Neural progenitor cell (in vitro differentiated cells): ENCODE measurements around the gene FATE1. TPM values are rescaled to one million over a fixed set of nuclear protein-coding genes. Genes with fewer than 3 reads are reported as not detected.

Experiments
- DNase-seq: peaks from one replicate; pipeline ENCODE4 v3.0.0-alpha.2; 2016; ENCODE audit warnings: low spot score
- H2AFZ ChIP-seq: fragments of 200-600 bp; sonication (generic); replicated peaks from 2 replicates; pipeline ENCODE4 v1.6.1; 2016; ENCODE audit warnings: antibody characterized with exemption
- H3F3A ChIP-seq: fragments of 200-600 bp; sonication (generic); 2 replicates; pipeline ENCODE4 v1.6.1; 2016; ENCODE audit warnings: antibody characterized with exemption, low read depth
- H3K27ac ChIP-seq: fragments of 200-600 bp; sonication (generic); 2 replicates; pipeline ENCODE4 v1.5.1; 2016; ENCODE audit warnings: mild to moderate bottlenecking
- H3K27me3 ChIP-seq: fragments of 200-600 bp; sonication (generic); 2 replicates; pipeline ENCODE4 v1.6.1; 2016; ENCODE audit warnings: mild to moderate bottlenecking, moderate library complexity
- H3K36me3 ChIP-seq: fragments of 200-600 bp; sonication (generic); 2 replicates; pipeline ENCODE4 v1.5.1; 2016
- H3K4me1 ChIP-seq: fragments of 200-600 bp; sonication (generic); 2 replicates; pipeline ENCODE4 v1.6.1; 2016; ENCODE audit warnings: mixed run types
- H3K4me2 ChIP-seq: fragments of 200-600 bp; sonication (generic); 2 replicates; pipeline ENCODE4 v1.6.1; 2016
- H3K4me3 ChIP-seq: fragments of 200-600 bp; sonication (generic); 2 replicates; pipeline ENCODE4 v1.5.1; 2016
- H3K79me2 ChIP-seq: fragments of 200-600 bp; sonication (generic); 2 replicates; pipeline ENCODE4 v1.6.1; 2016; ENCODE audit warnings: low read depth
- H3K9ac ChIP-seq: fragments of 200-600 bp; sonication (generic); 2 replicates; pipeline ENCODE4 v1.6.1; 2016
- H3K9me3 ChIP-seq: fragments of 200-600 bp; sonication (generic); 2 replicates; pipeline ENCODE4 v1.5.1; 2016; ENCODE audit warnings: low read depth
- H4K20me1 ChIP-seq: fragments of 200-600 bp; sonication (generic); 2 replicates; pipeline ENCODE4 v1.6.1; 2016; ENCODE audit warnings: low read depth
- H3K27ac Mint-ChIP-seq: 3 replicates; pipeline ENCODE4 v1.8.0; 2021; ENCODE audit warnings: mixed read lengths
- H3K27me3 Mint-ChIP-seq: 2 replicates; pipeline ENCODE4 v1.8.0; 2022; ENCODE audit warnings: low read depth, mild to moderate bottlenecking, inconsistent platforms, moderate library complexity, mixed read lengths; ENCODE audit not compliant: insufficient read depth
- H3K36me3 Mint-ChIP-seq: 3 replicates; pipeline ENCODE4 v1.8.0; 2021; ENCODE audit warnings: mixed read lengths
- H3K4me1 Mint-ChIP-seq: 3 replicates; pipeline ENCODE4 v1.8.0; 2021; ENCODE audit warnings: mixed read lengths
- H3K4me3 Mint-ChIP-seq: 3 replicates; pipeline ENCODE4 v1.8.0; 2021; ENCODE audit warnings: mild to moderate bottlenecking, moderate library complexity, mixed read lengths
- H3K9me3 Mint-ChIP-seq: 3 replicates; pipeline ENCODE4 v1.8.0; 2020; ENCODE audit warnings: mixed read lengths
- CTCF ChIP-seq: fragments of 200-600 bp; sonication (generic); IDR thresholded peaks from 2 replicates; pipeline ENCODE4 v1.5.1; 2017; ENCODE audit warnings: antibody characterized with exemption, mild to moderate bottlenecking
- EZH2 ChIP-seq: fragments of 200-600 bp; sonication (generic); IDR thresholded peaks from 2 replicates; pipeline ENCODE4 v1.6.1; 2017; ENCODE audit warnings: antibody characterized with exemption, mild to moderate bottlenecking, moderate library complexity
- EZH2phosphoT487 ChIP-seq: fragments of 200-600 bp; sonication (generic); IDR thresholded peaks from 2 replicates; pipeline ENCODE4 v1.6.1; 2017; ENCODE audit warnings: antibody characterized with exemption
- total RNA-seq: library from RNA; depleted of rRNA; stranded (reverse); fragments of >200 nt; gene quantifications from 2 replicates; pipeline ENCODE4 v1.2.3, GENCODE V29; 2015; ENCODE audit warnings: low replicate concordance

FATE1 gene
- total RNA-seq, 1 donor from 2014 or later = not detected

GRCh38 chrX:151729056-151729725 lies 13.4 kb downstream of the FATE1 start:
- Mint-ChIP-seq H3K4me3 (no peak overlapping the region), H3K4me1 (no peaks in the 10 kb centered on the region), H3K27me3 (peaks cover 4% of the 10 kb centered on the region), H3K27ac (no peak overlapping the region), H3K9me3 (peaks cover 4% of the 10 kb centered on the region), H3K36me3 (no peaks in the 10 kb centered on the region)
- no peaks in the 10 kb centered on the region for H3K9me3 ChIP-seq
- H3K4me2 ChIP-seq = no peak overlapping the region
- H3K27me3 ChIP-seq = no peaks in the 10 kb centered on the region
- H2AFZ ChIP-seq = no peak overlapping the region
- no peaks in the 10 kb centered on the region for H4K20me1 ChIP-seq
- H3F3A ChIP-seq = no peaks in the 10 kb centered on the region
- H3K27ac ChIP-seq = no peak overlapping the region
- no peaks in the 10 kb centered on the region for H3K79me2 ChIP-seq
- no peaks in the 10 kb centered on the region for H3K36me3 ChIP-seq
- no peak for TF ChIP-seq EZH2
- DNase-seq = no peak
- H3K4me3 ChIP-seq = no peak overlapping the region
- no peaks in the 10 kb centered on the region for H3K4me1 ChIP-seq
- H3K9ac ChIP-seq = no peak overlapping the region

DNA sequence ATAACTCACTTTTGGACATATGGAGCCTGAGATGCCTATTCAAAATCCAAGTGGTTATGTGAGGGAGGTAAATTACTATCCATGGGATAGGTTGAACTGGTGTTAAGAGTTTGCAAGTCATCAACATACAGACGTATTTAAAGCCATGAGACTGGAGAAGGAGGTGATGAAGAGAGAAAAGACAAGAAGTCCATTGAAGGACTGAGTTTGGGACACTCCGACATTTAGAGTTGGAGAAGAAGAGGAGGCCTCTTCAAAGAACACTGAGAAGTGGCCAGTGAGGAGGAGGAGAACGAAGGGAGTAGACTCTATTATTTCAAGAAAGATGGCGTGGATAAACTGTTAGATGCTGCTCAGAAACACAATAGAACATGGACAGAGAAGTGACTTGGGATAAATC lies 18.6 kb downstream of the FATE1 start, which contains the start of gene CNGA2:
Gene CNGA2, plus strand, starts transcription at position 301 of the 400 bp plus-strand sequence. CDS start 3,738 bp downstream, outside the sequence.
- H3F3A ChIP-seq = no peaks in the 10 kb centered on the region
- no peak within 1 kb of the TSS for H3K9ac ChIP-seq
- Mint-ChIP-seq H3K27ac (no peak within 1 kb of the TSS), H3K36me3 (no peaks in the 10 kb centered on the region), H3K4me3 (no peak within 1 kb of the TSS), H3K27me3 (peaks cover 13% of the 10 kb centered on the region), H3K4me1 (no peaks in the 10 kb centered on the region), H3K9me3 (peaks cover 8% of the 10 kb centered on the region)
- H3K27me3 ChIP-seq = no peaks in the 10 kb centered on the region
- no peak within 1 kb of the TSS for H3K4me2 ChIP-seq
- no peaks in the 10 kb centered on the region for H3K36me3 ChIP-seq
- no peak within 1 kb of the TSS for H2AFZ ChIP-seq
- H3K4me3 ChIP-seq = no peak within 1 kb of the TSS
- DNase-seq = no peak
- no peak within 1 kb of the TSS for H3K27ac ChIP-seq
- H4K20me1 ChIP-seq = no peaks in the 10 kb centered on the region
- no peaks in the 10 kb centered on the region for H3K9me3 ChIP-seq
- H3K4me1 ChIP-seq = no peaks in the 10 kb centered on the region
- H3K79me2 ChIP-seq = no peaks in the 10 kb centered on the region
- TF ChIP-seq CTCF = no peak
- no peak for TF ChIP-seq EZH2phosphoT487
- TF ChIP-seq EZH2 = no peak

DNA sequence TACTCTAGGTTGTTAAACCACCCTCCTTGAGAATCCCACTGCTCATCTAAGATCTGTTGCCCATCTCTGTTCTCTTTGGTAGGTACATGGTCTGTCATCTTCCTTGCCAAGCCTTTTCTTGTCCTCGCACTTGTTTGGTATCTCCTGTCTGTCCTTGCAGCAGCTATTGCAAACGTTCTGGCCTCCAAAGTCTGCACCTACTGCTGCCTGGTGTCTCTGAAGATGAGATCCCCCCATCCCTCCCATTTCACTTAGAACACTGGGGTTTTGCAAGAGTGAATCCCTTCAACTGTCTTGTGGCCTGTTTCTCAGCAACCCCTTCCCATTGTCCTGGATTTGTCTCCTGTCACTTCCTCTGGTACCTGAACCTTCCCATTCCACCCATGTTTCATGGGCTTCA lies 19.4 kb downstream of the FATE1 start:
- H3K9me3 Mint-ChIP-seq = peaks cover 12% of the 10 kb centered on the region
- H3K36me3 Mint-ChIP-seq = no peaks in the 10 kb centered on the region
- no peak overlapping the region for H3K9ac ChIP-seq
- no peaks in the 10 kb centered on the region for H4K20me1 ChIP-seq
- no peaks in the 10 kb centered on the region for H3K4me1 Mint-ChIP-seq
- H3K9me3 ChIP-seq = no peaks in the 10 kb centered on the region
- H3F3A ChIP-seq = no peaks in the 10 kb centered on the region
- H3K4me3 Mint-ChIP-seq = no peak overlapping the region
- no peak overlapping the region for H3K4me3 ChIP-seq
- no peak for TF ChIP-seq CTCF
- no peak for TF ChIP-seq EZH2
- TF ChIP-seq EZH2phosphoT487 = no peak
- peaks cover 16% of the 10 kb centered on the region for H3K27me3 Mint-ChIP-seq
- H3K27ac Mint-ChIP-seq = no peak overlapping the region
- H3K27ac ChIP-seq = no peak overlapping the region
- H2AFZ ChIP-seq = no peak overlapping the region
- no peaks in the 10 kb centered on the region for H3K36me3 ChIP-seq
- no peaks in the 10 kb centered on the region for H3K79me2 ChIP-seq
- no peaks in the 10 kb centered on the region for H3K4me1 ChIP-seq
- no peak for DNase-seq
- no peaks in the 10 kb centered on the region for H3K27me3 ChIP-seq
- H3K4me2 ChIP-seq = no peak overlapping the region

DNA sequence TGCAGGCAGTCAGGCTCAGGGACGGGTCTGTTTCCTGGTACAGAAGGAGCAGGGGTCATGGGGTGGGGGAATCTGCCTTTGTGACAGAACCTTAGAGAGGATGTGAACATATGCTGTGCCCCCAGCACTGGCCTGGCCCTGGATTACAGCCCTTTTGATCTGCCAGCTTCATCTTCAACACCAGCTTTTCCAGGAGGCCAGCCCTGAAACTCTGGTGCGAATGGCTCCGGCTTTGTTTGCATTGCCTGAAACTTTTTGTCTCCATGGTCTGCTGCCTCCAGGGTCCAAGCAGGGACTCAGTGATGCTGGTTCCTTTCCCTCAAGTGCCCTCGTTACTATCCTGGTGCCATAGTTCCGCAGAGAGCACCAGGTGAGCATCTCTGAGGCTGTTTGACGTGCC lies 20.9 kb downstream of the FATE1 start:
- Histone ChIP-seq H3K79me2 (no peaks in the 10 kb centered on the region), H3K4me1 (no peaks in the 10 kb centered on the region), H3K27ac (no peak overlapping the region), H4K20me1 (no peaks in the 10 kb centered on the region), H3K9me3 (no peaks in the 10 kb centered on the region), H3F3A (no peaks in the 10 kb centered on the region), H2AFZ (no peak overlapping the region), H3K4me3 (no peak overlapping the region), H3K36me3 (no peaks in the 10 kb centered on the region), H3K4me2 (no peak overlapping the region), H3K9ac (no peak overlapping the region), H3K27me3 (no peaks in the 10 kb centered on the region)
- Mint-ChIP-seq H3K36me3 (no peaks in the 10 kb centered on the region), H3K9me3 (peaks cover 13% of the 10 kb centered on the region), H3K4me3 (no peak overlapping the region), H3K4me1 (no peaks in the 10 kb centered on the region), H3K27me3 (peaks cover 22% of the 10 kb centered on the region), H3K27ac (no peak overlapping the region)
- TF ChIP-seq EZH2 = no peak
- no peak for TF ChIP-seq EZH2phosphoT487
- TF ChIP-seq CTCF = no peak
- DNase-seq = no peak
